Measurements from ENCODE around the gene SLC18A2.
A peak's percentile ranks its signal among the peaks of the same experiment; 100 is the strongest.

SLC18A2 gene

GRCh38 chr10:117241541-117242462 is 888 bp downstream of the SLC18A2 start:
- Histone ChIP-seq H3K27ac (replicated peaks; ENCODE audit: low read length) (no peak overlapping the region), H3K9ac (ENCODE audit: low read depth, low read length, poor library complexity) (no peak overlapping the region), H3K18ac (ENCODE audit: low read length) (peak overlapping the region; percentile 21), H4K91ac (ENCODE audit: low read depth, low read length, poor library complexity) (no peak overlapping the region), H2BK5ac (ENCODE audit: low read length) (no peak overlapping the region), H3K23ac (ENCODE audit: low read depth, low read length, poor library complexity) (peak overlapping the region; percentile 32), H3K4me3 (ENCODE audit: low read length in 2 of 2) (peak overlapping the region in 1 of 2 donors; percentile 86), H3K4me1 (ENCODE audit: control insufficient read depth in 2 of 2, insufficient read depth in 1 of 2, low read depth in 1 of 2, low read length in 2 of 2) (no peaks in the 10 kb centered on the region), H2BK120ac (ENCODE audit: low read depth, low read length) (no peak overlapping the region), H3K9me3 (replicated peaks in 1 of 2; ENCODE audit: control insufficient read depth in 2 of 2, insufficient read depth in 1 of 2, low read depth in 1 of 2, low read length in 2 of 2) (peaks cover 0 to 2% of the 10 kb centered on the region in 2 donors), H2BK12ac (ENCODE audit: low read length) (no peak overlapping the region), H2AFZ (ENCODE audit: low read length) (peak overlapping the region; percentile 85), H3K79me1 (ENCODE audit: low read depth, low read length) (no peaks in the 10 kb centered on the region), H4K8ac (ENCODE audit: low read depth, low read length) (no peak overlapping the region), H2BK15ac (ENCODE audit: low read length) (no peak overlapping the region), H3K14ac (ENCODE audit: low read length) (no peak overlapping the region), H2AK5ac (ENCODE audit: low read depth, low read length) (no peak overlapping the region), H3K4ac (ENCODE audit: low read length) (no peak overlapping the region), H3K36me3 (replicated peaks in 1 of 2; ENCODE audit: control insufficient read depth in 2 of 2, insufficient read depth in 2 of 2, low read length in 2 of 2) (no peaks in the 10 kb centered on the region), H3K4me2 (ENCODE audit: insufficient read depth, low read length, poor library complexity, severe bottlenecking) (peak overlapping the region; percentile 58), H3K27me3 (ENCODE audit: control insufficient read depth in 3 of 3, insufficient read depth in 3 of 3, low read depth in 1 of 3, low read length in 3 of 3) (peaks cover 0 to 95% (median 25%) of the 10 kb centered on the region in 3 experiments)
- WGBS, 2 donors (ENCODE audit: extremely low coverage in 2 of 2, insufficient read length in 2 of 2, insufficient replicate concordance in 1 of 2) = no CpG with 5 or more reads among the region's 56 CpGs
- DNase-seq (ENCODE audit: low spot score) = no peak

- Histone ChIP-seq H3K4me2 (ENCODE audit: insufficient read depth, low read length, poor library complexity, severe bottlenecking) (no peak overlapping the region), H3K4me1 (ENCODE audit: control insufficient read depth in 2 of 2, insufficient read depth in 1 of 2, low read depth in 1 of 2, low read length in 2 of 2) (no peaks in the 10 kb centered on the region), H3K27ac (replicated peaks; ENCODE audit: low read length) (no peak overlapping the region), H2BK120ac (ENCODE audit: low read depth, low read length) (no peak overlapping the region), H2BK12ac (ENCODE audit: low read length) (no peak overlapping the region), H2AK5ac (ENCODE audit: low read depth, low read length) (no peak overlapping the region), H3K4me3 (ENCODE audit: low read length in 2 of 2) (no peak overlapping the region), H3K79me1 (ENCODE audit: low read depth, low read length) (no peaks in the 10 kb centered on the region), H2BK5ac (ENCODE audit: low read length) (no peak overlapping the region), H2AFZ (ENCODE audit: low read length) (no peak overlapping the region), H3K23ac (ENCODE audit: low read depth, low read length, poor library complexity) (no peak overlapping the region), H4K91ac (ENCODE audit: low read depth, low read length, poor library complexity) (no peak overlapping the region), H3K9ac (ENCODE audit: low read depth, low read length, poor library complexity) (no peak overlapping the region), H3K18ac (ENCODE audit: low read length) (no peak overlapping the region), H3K9me3 (replicated peaks in 1 of 2; ENCODE audit: control insufficient read depth in 2 of 2, insufficient read depth in 1 of 2, low read depth in 1 of 2, low read length in 2 of 2) (peaks cover 0 to 2% of the 10 kb centered on the region in 2 donors), H3K36me3 (replicated peaks in 1 of 2; ENCODE audit: control insufficient read depth in 2 of 2, insufficient read depth in 2 of 2, low read length in 2 of 2) (no peaks in the 10 kb centered on the region), H4K8ac (ENCODE audit: low read depth, low read length) (no peak overlapping the region), H3K27me3 (ENCODE audit: control insufficient read depth in 3 of 3, insufficient read depth in 3 of 3, low read depth in 1 of 3, low read length in 3 of 3) (peaks cover 0 to 95% (median 25%) of the 10 kb centered on the region in 3 experiments), H3K14ac (ENCODE audit: low read length) (no peak overlapping the region), H2BK15ac (ENCODE audit: low read length) (no peak overlapping the region), H3K4ac (ENCODE audit: low read length) (no peak overlapping the region)
- DNase-seq (ENCODE audit: low spot score) = no peak
- no CpG with 5 or more reads among the region's 8 CpGs for WGBS, 2 donors (ENCODE audit: extremely low coverage in 2 of 2, insufficient read length in 2 of 2, insufficient replicate concordance in 1 of 2)
Measured at GRCh38 chr10:117242463-117242832, 1.5 kb downstream of the SLC18A2 start.

GRCh38 chr10:117246997-117247671 is 6.2 kb downstream of the SLC18A2 start:
- no peak overlapping the region for H3K9ac ChIP-seq (ENCODE audit: low read depth, low read length, poor library complexity)
- no peaks in the 10 kb centered on the region for H3K79me1 ChIP-seq (ENCODE audit: low read depth, low read length)
- H3K36me3 ChIP-seq (replicated peaks in 1 of 2; ENCODE audit: control insufficient read depth in 2 of 2, insufficient read depth in 2 of 2, low read length in 2 of 2) = no peaks in the 10 kb centered on the region
- H3K4me1 ChIP-seq (ENCODE audit: control insufficient read depth in 2 of 2, insufficient read depth in 1 of 2, low read depth in 1 of 2, low read length in 2 of 2) = peaks cover 3 to 4% of the 10 kb centered on the region in 2 donors
- H3K4me2 ChIP-seq (ENCODE audit: insufficient read depth, low read length, poor library complexity, severe bottlenecking) = no peak overlapping the region
- no peak overlapping the region for H3K4ac ChIP-seq (ENCODE audit: low read length)
- no peak overlapping the region for H3K4me3 ChIP-seq (ENCODE audit: low read length in 2 of 2)
- peaks cover 0 to 89% (median 4%) of the 10 kb centered on the region in 3 experiments for H3K27me3 ChIP-seq (ENCODE audit: control insufficient read depth in 3 of 3, insufficient read depth in 3 of 3, low read depth in 1 of 3, low read length in 3 of 3)
- no peak overlapping the region for H2BK15ac ChIP-seq (ENCODE audit: low read length)
- H4K8ac ChIP-seq (ENCODE audit: low read depth, low read length) = no peak overlapping the region
- no peak for DNase-seq (ENCODE audit: low spot score)
- no peak overlapping the region for H3K23ac ChIP-seq (ENCODE audit: low read depth, low read length, poor library complexity)
- no CpG with 5 or more reads among the region's 3 CpGs for WGBS, 2 donors (ENCODE audit: extremely low coverage in 2 of 2, insufficient read length in 2 of 2, insufficient replicate concordance in 1 of 2)
- no peak overlapping the region for H3K18ac ChIP-seq (ENCODE audit: low read length)
- no peak overlapping the region for H4K91ac ChIP-seq (ENCODE audit: low read depth, low read length, poor library complexity)
- no peak overlapping the region for H2BK5ac ChIP-seq (ENCODE audit: low read length)
- no peak overlapping the region for H3K27ac ChIP-seq (replicated peaks; ENCODE audit: low read length)
- H2AK5ac ChIP-seq (ENCODE audit: low read depth, low read length) = no peak overlapping the region
- no peak overlapping the region for H3K14ac ChIP-seq (ENCODE audit: low read length)
- H2BK120ac ChIP-seq (ENCODE audit: low read depth, low read length) = no peak overlapping the region
- H3K9me3 ChIP-seq (replicated peaks in 1 of 2; ENCODE audit: control insufficient read depth in 2 of 2, insufficient read depth in 1 of 2, low read depth in 1 of 2, low read length in 2 of 2) = peaks cover 0 to 2% of the 10 kb centered on the region in 2 donors
- no peak overlapping the region for H2BK12ac ChIP-seq (ENCODE audit: low read length)
- no peak overlapping the region for H2AFZ ChIP-seq (ENCODE audit: low read length)
